K562 (cell line): Measurements from ENCODE around the gene SYT15. TPM values are rescaled to one million over a fixed set of nuclear protein-coding genes. Genes with fewer than 3 reads are reported as not detected.
"Not testable (repeated sequence)": the region's sequence is repeated elsewhere in the genome, so short reads cannot be mapped to it uniquely, and the experiment has no call there.

Experiments used
- ATAC-seq: fragments of 200-7000 bp; cut with Tn5 transposase; 3 replicates; pipeline ENCODE4 v1.9.1; 2020; ENCODE audit warnings: moderate library complexity
- BruUV-seq: library from RNA; stranded (reverse); fragments of 400-500 nt; replicated peaks from 2 replicates; lab custom pipeline; 2021; lab: Mats Ljungman, UMichigan
- CTCF ChIA-PET: fragments of 300-600 bp; formaldehyde crosslinking; extraction: SDS; loops from one replicate; lab custom pipeline; 2021; ENCODE audit warnings: low intra/inter-chr PET ratio; lab: Yijun Ruan, JAX
- POLR2A ChIA-PET: fragments of 300-600, 350-650 bp; sonication (Branson Sonifier 250); formaldehyde crosslinking; extraction: SDS; loops from one replicate; lab custom pipeline; 2021; ENCODE audit warnings: antibody characterized with exemption, inconsistent platforms; lab: Yijun Ruan, JAX
- DNase-seq, 4 experiments: peaks; one replicate each; pipeline versions ENCODE4 v3.0.0 to v3.0.0-alpha.2; 2011 to 2018; ENCODE audit warnings: low spot score in 3 of 4, mixed read lengths in 3 of 4; ENCODE audit errors: extremely low read depth in 1 of 4
- FAIRE-seq: peaks from 2 replicates; lab custom pipeline; 2011; peaks lifted over from hg19 to GRCh38; lab: Jason Lieb, UNC
- H2AFZ ChIP-seq: 2 replicates; pipeline ENCODE4 v1.6.0; 2011; ENCODE audit warnings: low read depth, low read length, control low read depth, inconsistent platforms
- H3K27ac ChIP-seq: fragments of 200-600 bp; 3 replicates; pipeline ENCODE4 v1.8.0; 2011; ENCODE audit warnings: low read depth, mild to moderate bottlenecking, control low read depth, inconsistent platforms, low read length, moderate library complexity, mixed read lengths; ENCODE audit errors: extremely low read depth
- H3K27me3 ChIP-seq, 2 experiments: fragments of 300-600 bp in 1 of 2; 2 replicates in 1 of 2; 3 replicates in 1 of 2; pipeline versions ENCODE4 v1.6.0 to v1.8.0; 2011; ENCODE audit warnings: inconsistent platforms in 2 of 2, low read length in 2 of 2, mild to moderate bottlenecking in 1 of 2, mixed read lengths in 1 of 2, moderate library complexity in 1 of 2; ENCODE audit not compliant: control insufficient read depth in 2 of 2, insufficient read depth in 2 of 2
- H3K36me3 ChIP-seq: fragments of 300-600 bp; 3 replicates; pipeline ENCODE4 v1.8.0; 2011; ENCODE audit warnings: mild to moderate bottlenecking, low read length, inconsistent platforms; ENCODE audit not compliant: control insufficient read depth, insufficient read depth
- H3K4me1 ChIP-seq, 2 experiments: fragments of 200-600 bp in 1 of 2; replicated peaks in 1 of 2; 2 replicates in 1 of 2; 3 replicates in 1 of 2; pipeline versions ENCODE4 v1.5.1 to v1.8.0; 2011; ENCODE audit warnings: inconsistent platforms in 2 of 2, low read length in 2 of 2, mild to moderate bottlenecking in 1 of 2, mixed read lengths in 1 of 2, moderate library complexity in 1 of 2; ENCODE audit not compliant: control insufficient read depth in 2 of 2, insufficient read depth in 2 of 2
- H3K4me2 ChIP-seq: 2 replicates; pipeline ENCODE4 v1.6.1; 2011; ENCODE audit warnings: low read length, control low read depth, inconsistent platforms, mixed read lengths; ENCODE audit not compliant: insufficient read depth
- H3K4me3 ChIP-seq: fragments of 200-600 bp; sonication (generic), shearing (Covaris generic); 2 replicates; pipeline ENCODE4 v1.5.1; 2016; ENCODE audit warnings: control low read depth, inconsistent platforms
- H3K79me2 ChIP-seq: fragments of 200-600 bp; 3 replicates; pipeline ENCODE4 v1.8.0; 2011; ENCODE audit warnings: low read length, inconsistent platforms; ENCODE audit not compliant: control insufficient read depth, insufficient read depth
- H3K9ac ChIP-seq, 2 experiments: 2 replicates each; pipeline versions ENCODE4 v1.6.0 to v1.6.1; 2011; ENCODE audit warnings: low read depth in 2 of 2, low read length in 2 of 2, control low read depth in 1 of 2, inconsistent platforms in 1 of 2, mild to moderate bottlenecking in 1 of 2, mixed read lengths in 1 of 2; ENCODE audit not compliant: insufficient read depth in 1 of 2
- H3K9me1 ChIP-seq: one replicate; pipeline ENCODE4 v1.6.0; 2011; ENCODE audit warnings: inconsistent platforms, mild to moderate bottlenecking, low read length, moderate library complexity; ENCODE audit not compliant: control insufficient read depth, insufficient read depth
- H3K9me3 ChIP-seq: replicated peaks from 2 replicates; pipeline ENCODE4 v1.5.1; 2011; ENCODE audit warnings: low read depth, low read length, inconsistent platforms; ENCODE audit not compliant: control insufficient read depth, insufficient read depth
- H4K20me1 ChIP-seq: replicated peaks from 2 replicates; pipeline ENCODE4 v1.6.1; 2011; ENCODE audit warnings: low read length, inconsistent platforms, mixed read lengths; ENCODE audit not compliant: control insufficient read depth, insufficient read depth
- in situ Hi-C: fragments of 300-500 bp; cut with MboI; formaldehyde crosslinking; loops from 4 replicates; pipeline ENCODE4 v1.15.0; 2018; ENCODE audit warnings: inconsistent platforms, mixed read lengths
- intact Hi-C: fragments of 100-400 bp; cut with micrococcal nuclease; formaldehyde crosslinking; loops from 2 replicates; pipeline ENCODE4 v1.14.2; 2022
- polyA plus RNA-seq, 8 experiments: library from polyadenylated mRNA; depleted of rRNA in 4 of 8; stranded (reverse) in 5 of 8; unstranded in 3 of 8; fragments of >200 nt; fragmentation: Nextera tagmentation in 2 of 8; fragmentation: Illumina TruSeq in 1 of 8; extraction: Ambion mirVana in 2 of 8; extraction: Trizol in 1 of 8; gene quantifications; 2 replicates each; pipeline versions ENCODE4 v1.2.1 to v1.2.3, GENCODE V29; 2011 to 2014; ENCODE audit warnings: inconsistent platforms in 1 of 8, missing spikeins in 1 of 8
- total RNA-seq, 7 experiments: library from RNA; depleted of rRNA in 6 of 7; stranded (reverse); fragments of >200 nt in 6 of 7; fragmentation: Illumina TruSeq in 2 of 7; extraction: Trizol in 2 of 7; gene quantifications; 2 replicates each; pipeline versions ENCODE4 v1.2.1 to v1.2.3, GENCODE V29; 2011 to 2021; ENCODE audit warnings: low replicate concordance in 1 of 7

The SYT15 gene
- total and polyA plus RNA-seq, 9 of the 15 experiments (the other 6 are each of a cell fraction or from before 2014, with no cell fraction given), result 0.05 to 0.82 (median 0.21) TPM; not detected in 1

- H3K27ac ChIP-seq, H3K9ac ChIP-seq, POLR2A ChIA-PET, H3K9me3 ChIP-seq, CTCF ChIA-PET, BruUV-seq, H2AFZ ChIP-seq, ATAC-seq, DNase-seq, H3K4me2 ChIP-seq, in situ Hi-C loops, H4K20me1 ChIP-seq, H3K9me1 ChIP-seq, H3K27me3 ChIP-seq, H3K4me1 ChIP-seq, H3K36me3 ChIP-seq, FAIRE-seq, H3K79me2 ChIP-seq, H3K4me3 ChIP-seq, intact Hi-C loops: not testable (repeated sequence)
Measured at GRCh38 chr10:46640005-46640404, 61.1 kb downstream of the SYT15 start.

Other genes with a start within 250 kb of the SYT15 start
- gene ANXA8L1, start 203.4 kb upstream of the SYT15 start, total RNA-seq (2014; rRNA removed), result not detected in 2 replicates
- not detected in 2 replicates for gene ANXA8L1, start 203.4 kb upstream of the SYT15 start, total RNA-seq (2014; rRNA removed; fragmentation: Illumina TruSeq; extraction: Trizol)
- gene ANXA8L1, start 203.4 kb upstream of the SYT15 start, total RNA-seq (2015; rRNA removed; fragmentation: Illumina TruSeq; extraction: Trizol), result not detected in 2 replicates
- not detected in 2 replicates for gene ANXA8L1, start 203.4 kb upstream of the SYT15 start, total RNA-seq (2021)
- not detected in 2 replicates for gene ANXA8L1, start 203.4 kb upstream of the SYT15 start, polyA plus RNA-seq (2011; rRNA removed)
- gene ANXA8L1, start 203.4 kb upstream of the SYT15 start, polyA plus RNA-seq (2014; fragmentation: Illumina TruSeq; extraction: Trizol), result not detected in 2 replicates
- not detected for gene ANXA8L1, start 203.4 kb upstream of the SYT15 start, polyA plus RNA-seq (2014; fragmentation: Nextera tagmentation; extraction: Ambion mirVana)
- not detected in 2 replicates for gene ANXA8L1, start 203.4 kb upstream of the SYT15 start, polyA plus RNA-seq (2014; rRNA removed)
- gene NPY4R, start 113.2 kb upstream of the SYT15 start, total RNA-seq (2014; rRNA removed), result not detected in 2 replicates
- gene NPY4R, start 113.2 kb upstream of the SYT15 start, total RNA-seq (2014; rRNA removed; fragmentation: Illumina TruSeq; extraction: Trizol), result not detected in 2 replicates
- not detected in 2 replicates for gene NPY4R, start 113.2 kb upstream of the SYT15 start, total RNA-seq (2015; rRNA removed; fragmentation: Illumina TruSeq; extraction: Trizol)
- gene NPY4R, start 113.2 kb upstream of the SYT15 start, total RNA-seq (2021), result not detected in 2 replicates
- not detected in 2 replicates for gene NPY4R, start 113.2 kb upstream of the SYT15 start, polyA plus RNA-seq (2011; rRNA removed)
- not detected in 2 replicates for gene NPY4R, start 113.2 kb upstream of the SYT15 start, polyA plus RNA-seq (2014; fragmentation: Illumina TruSeq; extraction: Trizol)
- not detected for gene NPY4R, start 113.2 kb upstream of the SYT15 start, polyA plus RNA-seq (2014; fragmentation: Nextera tagmentation; extraction: Ambion mirVana)
- gene NPY4R, start 113.2 kb upstream of the SYT15 start, polyA plus RNA-seq (2014; rRNA removed), result not detected in 2 replicates
- not detected in 2 replicates for gene GPRIN2, start 22.5 kb upstream of the SYT15 start, total RNA-seq (2014; rRNA removed)
- gene GPRIN2, start 22.5 kb upstream of the SYT15 start, total RNA-seq (2014; rRNA removed; fragmentation: Illumina TruSeq; extraction: Trizol), result not detected in 2 replicates
- gene GPRIN2, start 22.5 kb upstream of the SYT15 start, total RNA-seq (2015; rRNA removed; fragmentation: Illumina TruSeq; extraction: Trizol), result not detected in 2 replicates
- gene GPRIN2, start 22.5 kb upstream of the SYT15 start, total RNA-seq (2021), result not detected in 2 replicates
- gene GPRIN2, start 22.5 kb upstream of the SYT15 start, polyA plus RNA-seq (2011; rRNA removed), result not detected in 2 replicates
- gene GPRIN2, start 22.5 kb upstream of the SYT15 start, polyA plus RNA-seq (2014; fragmentation: Illumina TruSeq; extraction: Trizol), result not detected in 2 replicates
- not detected for gene GPRIN2, start 22.5 kb upstream of the SYT15 start, polyA plus RNA-seq (2014; fragmentation: Nextera tagmentation; extraction: Ambion mirVana)
- gene GPRIN2, start 22.5 kb upstream of the SYT15 start, polyA plus RNA-seq (2014; rRNA removed), result not detected in 2 replicates